M059J (cell line): Measurements from ENCODE around the gene TPM4. TPM values are rescaled to one million over a fixed set of nuclear protein-coding genes. Genes with fewer than 3 reads are reported as not detected.
A peak's percentile ranks its signal among the peaks of the same experiment; 100 is the strongest.
"Not testable (repeated sequence)": the region's sequence is repeated elsewhere in the genome, so short reads cannot be mapped to it uniquely, and the experiment has no call there.

Experiments
- DNase-seq: peaks from one replicate; pipeline ENCODE4 v3.0.0-alpha.2; 2012; ENCODE audit warnings: low read depth
- total RNA-seq: library from RNA; depleted of rRNA; stranded (reverse); fragments of >200 nt; shearing (Covaris generic); gene quantifications from 2 replicates; pipeline ENCODE4 v1.2.3, GENCODE V29; 2014

The TPM4 gene
- total RNA-seq, 1 experiment from 2014 or later: 1,450 TPM

DNA sequence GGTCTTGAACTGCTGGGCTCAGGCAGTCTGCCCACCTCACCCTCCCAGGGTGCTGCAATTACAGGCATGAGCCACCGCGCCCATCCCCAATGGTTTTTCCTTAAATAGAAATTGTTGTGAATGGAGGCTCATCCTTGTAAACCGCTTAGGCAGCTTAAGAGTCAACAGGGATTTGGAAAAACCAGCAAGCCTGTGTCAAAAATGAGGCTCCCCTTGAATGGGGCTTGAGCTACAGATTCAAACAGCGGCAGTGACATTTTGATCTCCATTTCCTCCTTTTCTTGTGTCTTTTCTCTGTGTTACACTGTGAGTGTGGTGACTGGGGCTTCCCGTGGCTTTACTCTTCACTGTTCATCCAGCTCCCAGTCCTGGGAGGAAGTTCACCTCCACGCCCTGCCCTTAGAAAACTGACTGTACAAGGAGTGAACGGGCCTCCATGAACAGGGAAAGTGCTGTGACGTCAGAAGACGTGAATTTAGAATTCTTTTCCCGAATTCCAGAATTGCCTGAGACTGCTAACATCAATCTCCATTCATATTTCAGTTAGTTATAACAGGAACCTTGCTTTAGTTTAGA, 20.1 kb downstream of the TPM4 start:
- no peak for DNase-seq

DNA sequence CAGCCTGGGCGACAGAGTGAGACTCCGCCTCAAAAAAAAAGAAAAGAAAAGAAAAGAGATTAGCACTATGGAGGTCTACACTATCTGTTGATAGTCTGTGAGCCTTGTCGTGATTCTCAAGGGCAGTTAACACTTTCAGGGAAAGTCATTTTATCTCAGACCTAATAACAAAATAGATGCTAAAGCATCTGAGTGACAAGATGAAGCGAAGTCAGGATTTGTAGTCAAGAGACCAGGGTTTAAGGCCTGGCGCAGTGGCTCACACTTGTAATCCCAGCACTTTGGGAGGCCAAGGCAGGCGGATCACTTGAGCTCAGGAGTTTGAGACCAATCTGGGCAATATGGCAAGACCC, 22.1 kb downstream of the TPM4 start:
- DNase-seq: no peak

DNA sequence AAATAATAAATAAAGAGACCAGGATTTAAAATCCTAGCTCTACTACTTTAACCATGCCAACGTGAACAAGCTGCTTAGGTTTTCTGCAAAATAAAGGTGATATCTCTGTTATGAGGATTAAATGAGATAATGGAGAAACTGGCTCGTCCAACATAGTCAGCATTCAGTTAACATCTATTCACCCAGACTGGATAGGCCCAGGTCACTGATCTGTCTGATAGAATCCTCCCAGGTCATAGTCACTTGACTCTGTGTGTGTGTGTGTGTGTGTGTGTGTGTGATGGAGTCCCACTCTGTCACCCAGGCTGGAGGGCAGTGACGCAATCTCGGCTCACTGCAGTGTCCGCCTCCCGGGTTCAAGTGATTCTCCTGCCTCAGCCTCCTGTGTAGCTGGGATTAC, 22.5 kb downstream of the TPM4 start:
- no peak for DNase-seq

DNA sequence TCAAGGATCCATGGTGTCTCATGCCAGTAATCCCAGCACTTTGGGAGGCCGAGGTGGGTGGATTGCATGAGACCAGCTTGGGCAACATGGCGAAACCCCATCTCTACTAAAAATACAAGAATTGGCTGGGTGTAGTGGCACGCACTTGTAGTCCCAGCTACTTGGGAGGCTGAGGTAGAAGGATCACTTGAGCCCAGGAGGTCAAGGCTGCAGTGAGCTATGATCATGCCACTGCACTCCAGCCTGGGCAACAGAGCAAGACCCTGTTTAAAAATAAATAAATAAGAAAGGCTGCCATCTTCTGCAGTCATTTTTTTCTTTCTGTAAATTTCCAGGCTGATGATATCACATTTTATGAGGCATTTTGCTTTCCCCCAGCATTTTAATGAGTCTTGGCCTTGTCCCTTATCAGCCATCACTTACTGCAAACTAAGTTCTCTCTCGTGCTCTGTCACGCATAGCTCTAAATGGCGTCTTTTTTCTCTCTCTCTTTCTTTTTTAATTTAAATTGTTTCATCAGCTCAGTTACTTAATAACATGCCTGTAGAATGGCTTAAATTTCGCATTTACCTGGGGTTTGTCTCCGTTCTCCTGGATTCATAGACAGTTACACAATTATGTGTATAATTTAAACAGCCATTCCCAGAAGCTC, 23.1 kb downstream of the TPM4 start:
- DNase-seq: peak; percentile 43

DNA sequence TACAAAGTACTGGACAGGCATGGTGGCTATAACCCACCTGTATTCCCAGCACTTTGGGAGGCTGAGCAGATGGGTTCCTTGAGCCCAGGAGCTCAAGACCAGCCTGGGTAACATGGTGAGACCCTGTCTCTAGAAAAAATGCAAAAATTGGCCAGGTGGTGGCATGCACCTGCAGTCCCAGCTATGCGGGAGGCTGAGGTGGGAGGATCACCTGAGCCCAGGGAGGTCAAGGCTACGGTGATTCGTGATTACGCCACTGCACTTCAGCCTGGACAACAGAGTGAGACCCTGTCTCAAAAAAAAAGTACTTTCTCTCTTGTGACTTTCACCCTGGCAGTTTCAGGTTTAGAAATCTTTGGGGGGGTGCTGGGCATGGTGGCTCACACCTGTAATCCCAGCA, 24.2 kb downstream of the TPM4 start:
- no peak for DNase-seq

DNA sequence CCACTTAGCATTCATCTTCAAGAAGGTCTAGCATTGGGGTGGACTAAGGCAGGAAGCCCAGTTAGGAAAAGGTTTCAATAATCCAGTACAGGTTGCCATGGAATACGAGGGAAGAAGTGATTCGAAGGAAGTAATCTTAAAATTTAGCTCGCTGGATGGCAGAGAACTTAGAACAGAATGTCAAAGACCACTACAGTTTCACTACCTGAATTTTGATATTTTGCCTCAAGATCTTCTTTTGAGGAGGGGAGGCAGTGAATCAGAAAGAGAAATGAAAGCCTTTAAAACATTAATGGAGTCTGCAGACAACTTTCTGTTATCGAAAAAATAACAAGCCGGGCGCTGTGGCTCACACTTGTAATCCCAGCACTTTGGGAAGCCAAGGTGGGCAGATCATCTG, 28.4 kb downstream of the TPM4 start:
- peak; percentile 32 for DNase-seq

DNA sequence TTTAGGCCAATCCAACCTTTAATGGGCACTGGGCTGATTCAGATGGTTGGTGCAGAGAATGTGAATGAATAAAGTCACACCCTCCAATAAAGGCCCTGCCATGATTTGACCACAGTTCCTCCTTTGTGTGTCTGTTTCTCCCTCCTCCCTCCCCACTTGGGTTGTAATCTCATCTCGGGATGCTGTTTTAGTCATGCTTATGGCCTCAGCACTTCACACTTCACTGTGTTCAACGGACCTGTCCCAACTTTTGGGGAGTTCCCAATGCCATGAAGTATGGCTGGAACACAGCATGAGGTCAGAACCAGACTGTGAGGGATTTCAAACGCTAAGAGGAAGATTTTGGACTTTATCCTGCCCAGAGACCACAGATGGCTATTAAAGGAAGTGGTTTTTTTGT, 29.8 kb downstream of the TPM4 start:
- DNase-seq: peak; percentile 74

DNA sequence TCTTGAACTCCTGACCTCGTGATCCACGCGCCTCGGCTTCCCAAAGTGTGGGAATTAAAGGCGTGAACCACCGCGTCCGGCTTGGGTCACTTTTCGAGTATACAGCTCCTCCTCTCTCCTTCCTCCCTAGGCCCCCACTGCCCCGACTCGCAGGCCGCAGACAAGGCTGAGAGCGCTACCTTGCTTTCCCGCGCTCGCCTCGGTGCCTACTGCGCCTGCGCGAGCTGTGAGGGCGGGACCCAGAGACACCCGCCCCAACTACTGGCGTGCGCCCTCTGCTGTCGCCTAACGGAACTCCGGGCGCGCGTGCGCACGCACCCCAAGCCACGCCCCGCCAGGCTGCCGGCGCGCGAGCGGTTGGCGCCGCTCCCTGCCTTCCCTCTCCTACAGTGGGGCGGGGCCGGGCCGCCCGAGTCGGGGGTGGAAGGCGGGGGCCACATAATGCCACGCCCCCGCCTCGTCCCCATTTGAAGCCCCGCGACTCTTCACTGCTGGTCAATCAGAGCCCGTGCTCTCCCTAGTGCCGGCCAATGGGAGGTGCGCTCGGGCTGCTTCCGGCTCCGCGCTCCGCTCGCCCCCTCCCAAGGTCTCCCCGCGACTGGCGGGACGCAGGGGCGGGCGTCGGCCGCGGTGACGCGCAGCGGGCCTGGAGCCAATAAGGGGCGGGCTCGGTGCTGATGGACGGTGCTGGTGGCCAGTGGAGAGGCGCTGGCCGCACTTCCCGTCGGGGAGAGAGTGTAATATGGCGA, 35.0 kb downstream of the TPM4 start, which contains the start of gene RAB8A:
RAB8A (plus strand) TSS at position 730 of the 749 bp plus-strand sequence; CDS start at position 743, 13 bp downstream.
- DNase-seq: peak; percentile 99

DNA sequence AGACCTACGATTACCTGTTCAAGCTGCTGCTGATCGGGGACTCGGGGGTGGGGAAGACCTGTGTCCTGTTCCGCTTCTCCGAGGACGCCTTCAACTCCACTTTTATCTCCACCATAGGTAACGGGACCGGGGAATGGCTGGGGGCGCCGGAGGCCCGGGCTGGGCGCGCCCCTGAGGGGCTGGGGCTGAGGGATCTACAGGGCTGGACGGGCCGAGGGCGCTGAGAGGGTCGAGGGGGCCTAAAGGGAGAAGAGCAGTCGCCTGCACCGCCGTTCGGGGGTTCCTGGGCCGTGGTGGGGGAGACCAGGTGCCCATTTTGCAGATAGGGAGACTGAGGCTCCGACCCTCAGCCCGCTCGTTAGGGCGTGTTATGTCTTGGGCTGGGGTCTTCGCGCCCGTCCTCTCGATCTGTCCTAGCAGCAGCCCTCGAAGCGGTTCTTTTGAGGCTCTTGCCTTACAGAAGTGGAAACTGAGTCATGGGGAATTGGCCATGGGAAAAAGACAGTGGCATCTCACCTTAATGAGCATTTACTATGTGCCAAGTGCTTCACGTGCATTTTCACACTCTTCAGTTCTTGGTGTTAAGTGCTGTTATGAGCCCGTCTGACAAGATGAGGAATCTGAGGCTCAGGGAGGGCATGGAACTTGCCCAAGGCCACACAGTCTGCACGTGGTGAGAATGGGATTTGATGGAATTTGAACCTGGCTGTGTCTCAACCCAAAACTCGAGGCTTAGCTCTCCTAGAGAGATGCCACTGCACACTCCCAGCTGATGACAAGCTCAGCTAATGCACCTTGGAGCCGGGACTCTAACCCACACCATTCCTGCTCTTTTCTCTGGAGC, 35.8 kb downstream of the TPM4 start:
- DNase-seq: no peak

DNA sequence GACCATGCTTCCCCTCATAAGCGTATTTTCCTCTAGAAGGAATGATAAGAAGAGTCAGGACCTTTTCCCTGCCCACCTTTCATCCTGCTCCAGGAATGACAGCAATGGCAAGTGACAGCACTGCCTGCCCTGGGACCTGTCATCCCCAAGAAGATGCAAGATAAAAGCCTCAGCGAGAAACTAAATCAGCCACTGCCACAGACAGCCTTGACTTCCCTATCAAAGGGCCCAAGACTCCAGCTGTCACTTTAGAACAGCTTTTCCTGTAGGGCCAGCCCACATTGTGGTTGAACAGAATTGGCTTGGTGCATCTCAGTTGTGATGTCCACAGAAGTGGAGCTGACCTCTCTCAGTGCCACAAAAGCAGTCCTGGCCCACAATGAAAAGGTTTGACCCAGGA, 36.5 kb downstream of the TPM4 start:
- no peak for DNase-seq

DNA sequence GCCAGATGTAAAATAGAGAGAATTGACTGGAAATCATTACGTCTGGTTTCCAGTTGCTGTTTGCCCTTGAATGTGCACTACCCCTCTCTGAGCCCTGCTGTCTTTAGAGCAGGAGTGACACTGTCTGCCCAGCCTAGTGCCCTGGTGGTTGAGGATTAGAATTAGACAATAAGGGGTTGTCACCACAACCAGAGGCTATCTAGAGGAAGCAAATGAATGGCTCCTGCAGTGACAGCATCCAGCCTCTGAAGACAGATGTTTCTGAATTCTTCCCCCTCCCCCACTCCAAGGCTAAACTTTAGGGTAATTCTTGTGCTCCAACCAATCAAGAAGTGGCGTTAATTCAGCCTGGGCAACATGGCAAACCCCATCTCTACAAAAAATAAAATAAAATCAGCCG, 37.4 kb downstream of the TPM4 start:
- DNase-seq: no peak

DNA sequence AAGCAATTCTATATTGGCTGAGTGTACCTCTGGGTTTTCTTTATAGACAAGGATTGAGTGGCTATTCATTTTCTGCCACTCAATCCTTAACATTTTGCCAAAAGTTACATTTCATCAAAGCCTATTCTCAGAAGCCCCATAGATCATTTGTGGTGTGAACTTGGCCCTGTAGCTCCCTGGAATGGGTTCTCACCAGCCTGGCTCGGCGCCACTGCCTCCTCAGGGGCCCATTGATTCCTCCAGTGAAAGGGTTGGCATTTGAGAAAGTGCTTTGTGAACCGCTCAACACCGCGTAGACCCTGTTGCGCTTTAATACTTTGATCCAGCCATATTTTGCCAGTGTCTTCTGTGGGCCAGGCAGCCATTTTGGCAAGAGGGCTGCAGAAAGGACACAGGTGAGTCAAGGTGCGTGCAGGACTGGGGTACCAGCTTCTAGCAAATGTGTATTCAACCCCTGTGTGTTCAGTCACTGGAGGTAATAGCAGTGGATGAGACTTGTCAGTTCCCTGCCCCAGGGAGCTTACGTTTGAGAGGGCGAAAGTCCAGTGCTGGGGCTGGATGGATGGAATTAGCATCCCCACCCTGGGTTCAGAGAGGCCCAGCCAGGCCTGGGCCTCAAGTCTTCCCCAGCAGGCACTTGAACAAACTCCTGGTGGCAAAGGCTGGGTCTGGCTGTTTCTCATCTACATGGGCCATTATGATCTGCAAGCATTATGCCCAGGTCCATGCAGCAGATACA, 39.2 kb downstream of the TPM4 start:
- DNase-seq: no peak

DNA sequence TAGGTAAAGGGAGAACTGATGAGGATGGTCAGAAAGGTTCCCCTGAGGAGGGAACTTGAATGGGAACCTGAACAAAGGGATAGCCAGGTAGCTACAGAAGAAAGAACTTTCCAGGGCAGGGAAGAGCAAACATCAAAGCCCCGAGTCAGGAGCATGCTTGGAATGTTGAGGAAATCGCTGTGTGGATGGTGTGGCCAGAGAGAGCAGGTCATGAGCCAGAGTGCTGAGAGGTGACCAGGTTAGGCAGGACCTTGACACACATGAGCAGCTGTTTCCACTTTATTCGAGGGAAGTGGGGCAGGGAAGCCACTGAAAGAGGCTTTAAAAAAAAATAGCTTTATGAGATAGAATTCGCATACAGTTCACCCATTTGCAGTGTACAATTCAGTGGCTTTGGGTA, 39.8 kb downstream of the TPM4 start:
- no peak for DNase-seq

DNA sequence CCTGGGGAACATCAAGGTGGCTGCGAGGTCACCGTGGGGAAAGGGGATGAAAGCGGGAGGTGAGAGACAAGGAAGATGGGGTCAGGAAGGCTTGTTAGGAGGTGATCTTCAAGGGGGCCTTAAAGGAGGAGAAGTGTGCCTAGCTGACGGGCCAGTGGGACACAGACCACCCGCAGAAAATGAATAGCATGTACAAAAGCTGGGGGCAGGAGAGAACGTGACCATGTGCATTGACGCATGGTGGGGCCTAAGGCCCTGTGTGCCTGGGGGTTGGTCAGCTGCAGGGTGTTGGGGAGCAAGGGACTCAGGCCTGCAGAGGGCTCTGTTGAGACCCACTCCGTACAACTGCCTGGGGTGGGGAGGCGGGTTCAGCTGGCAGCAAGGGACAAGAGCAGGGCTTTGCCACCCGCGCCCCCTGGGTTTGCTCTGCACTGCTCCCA, 41.3 kb downstream of the TPM4 start:
- no peak for DNase-seq

DNA sequence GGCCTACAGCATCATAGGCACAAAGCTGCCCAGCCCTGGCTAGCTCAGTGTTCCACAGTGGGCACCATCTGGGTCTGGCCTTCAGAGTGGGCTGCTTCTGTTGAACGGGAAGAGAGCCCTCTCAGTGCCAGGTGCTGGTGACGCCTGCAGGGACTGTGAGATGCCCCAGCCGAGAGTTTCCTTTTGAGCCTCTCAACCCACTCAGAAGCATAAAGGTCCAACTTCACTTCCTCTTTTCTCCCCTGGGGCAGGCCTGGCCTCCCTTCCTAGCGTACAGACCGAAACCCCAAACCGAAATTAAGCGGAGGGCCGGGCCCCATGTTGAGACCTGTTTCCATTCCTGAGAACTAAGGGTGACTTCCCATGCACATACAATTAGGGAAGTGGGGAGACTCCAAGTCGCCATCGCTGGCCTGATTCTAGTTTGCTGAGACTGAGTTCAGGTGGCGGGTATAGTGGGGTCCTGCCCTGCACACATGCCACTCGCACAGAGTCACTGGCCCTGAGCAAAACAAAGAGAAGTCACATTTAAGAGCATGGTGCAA, 42.3 kb downstream of the TPM4 start:
- no peak for DNase-seq

DNA sequence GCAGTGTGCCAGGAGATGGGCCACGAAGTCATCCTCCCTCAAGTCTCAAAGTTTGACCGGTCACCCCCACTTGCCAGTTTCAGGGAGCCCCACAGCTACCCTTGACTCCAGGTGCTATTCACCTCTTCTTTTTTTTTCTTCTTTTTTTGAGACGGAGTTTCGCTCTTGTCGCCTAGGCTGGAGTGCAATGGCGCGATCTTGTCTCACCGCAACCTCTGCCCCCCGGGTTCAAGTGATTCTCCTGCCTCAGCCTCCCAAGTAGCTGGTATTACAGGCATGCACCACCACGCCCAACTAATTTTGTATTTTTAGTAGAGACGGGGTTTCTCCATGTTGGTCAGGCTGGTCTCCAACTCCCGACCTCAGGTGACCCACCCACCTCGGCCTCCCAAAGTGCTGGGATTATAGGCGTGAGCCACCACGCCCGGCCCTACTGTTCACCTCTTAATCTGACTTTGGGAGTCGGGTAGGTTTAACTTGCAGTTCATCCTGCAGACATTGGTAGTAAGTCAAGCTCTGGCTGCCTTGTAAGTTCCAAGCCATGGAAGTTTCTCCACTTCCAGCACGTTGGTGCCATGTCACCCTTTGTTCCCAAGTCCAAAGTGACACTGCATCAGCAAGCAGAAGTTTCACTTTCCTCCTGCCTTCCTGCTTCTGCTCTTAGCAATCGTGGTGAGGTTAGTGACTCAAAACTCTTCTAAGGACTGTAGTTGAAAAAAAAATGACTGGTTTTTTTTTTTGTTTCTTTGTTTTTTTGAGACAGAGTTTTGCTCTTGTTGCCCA, 43.0 kb downstream of the TPM4 start:
- DNase-seq: not testable (repeated sequence)

DNA sequence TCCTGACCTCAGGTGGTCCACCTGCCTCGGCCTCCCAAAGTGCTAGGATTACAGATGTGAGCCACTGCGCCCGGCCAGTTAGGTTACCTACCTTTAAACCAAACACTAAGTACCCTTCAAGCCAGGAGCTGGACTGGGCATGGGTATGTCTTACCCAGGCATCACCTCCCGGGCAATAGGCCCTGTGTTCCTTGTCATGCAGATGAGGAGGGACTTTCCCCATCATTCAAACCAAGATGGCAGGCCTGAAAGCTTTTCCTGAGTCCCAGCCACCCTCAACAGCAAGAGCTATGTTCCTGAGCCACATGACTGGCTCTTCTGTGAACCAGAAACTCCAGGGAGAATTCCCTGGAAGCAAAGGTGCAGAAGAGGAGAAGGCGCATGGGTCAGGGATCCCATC, 44.8 kb downstream of the TPM4 start:
- DNase-seq: no peak

DNA sequence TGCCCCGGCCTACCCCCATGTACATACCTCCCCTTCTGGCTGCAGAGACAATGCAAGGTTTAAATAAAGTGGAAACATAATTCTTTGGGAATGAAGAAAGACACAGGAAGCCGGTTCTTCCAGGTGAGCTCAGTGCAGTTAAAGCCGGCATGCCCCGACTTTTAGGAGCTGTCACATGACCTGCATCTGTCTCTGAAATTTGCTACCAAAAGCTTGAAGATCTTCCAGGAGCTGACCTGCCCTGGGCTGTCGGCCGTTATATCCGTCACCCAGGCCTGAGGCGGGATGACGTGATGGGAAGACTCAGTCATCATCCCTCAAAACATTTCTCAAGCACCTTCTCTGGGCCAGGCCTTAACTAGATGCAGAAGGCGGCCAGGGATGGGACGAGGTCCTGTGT, 45.7 kb downstream of the TPM4 start:
- no peak for DNase-seq

DNA sequence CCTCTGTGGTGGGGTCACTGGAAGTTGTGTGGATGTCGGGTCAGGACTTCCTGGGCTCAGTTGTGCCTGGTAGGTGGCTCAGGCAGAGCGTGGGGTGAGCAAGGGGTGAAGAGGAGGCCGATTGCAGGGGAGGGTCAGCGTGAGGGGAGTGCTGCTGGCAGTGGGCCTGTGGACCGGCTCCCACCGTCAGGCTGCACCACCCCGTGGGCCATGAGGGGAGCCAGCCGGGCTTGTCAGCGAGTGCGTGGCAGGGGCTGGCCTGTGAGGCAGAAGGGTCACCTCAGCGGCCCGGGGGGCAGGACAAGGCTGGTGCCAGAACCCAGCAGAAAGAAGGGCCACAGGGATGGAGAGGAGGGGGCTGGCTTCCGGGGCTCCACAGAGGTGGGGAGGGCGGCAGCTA, 48.7 kb downstream of the TPM4 start:
- no peak for DNase-seq

DNA sequence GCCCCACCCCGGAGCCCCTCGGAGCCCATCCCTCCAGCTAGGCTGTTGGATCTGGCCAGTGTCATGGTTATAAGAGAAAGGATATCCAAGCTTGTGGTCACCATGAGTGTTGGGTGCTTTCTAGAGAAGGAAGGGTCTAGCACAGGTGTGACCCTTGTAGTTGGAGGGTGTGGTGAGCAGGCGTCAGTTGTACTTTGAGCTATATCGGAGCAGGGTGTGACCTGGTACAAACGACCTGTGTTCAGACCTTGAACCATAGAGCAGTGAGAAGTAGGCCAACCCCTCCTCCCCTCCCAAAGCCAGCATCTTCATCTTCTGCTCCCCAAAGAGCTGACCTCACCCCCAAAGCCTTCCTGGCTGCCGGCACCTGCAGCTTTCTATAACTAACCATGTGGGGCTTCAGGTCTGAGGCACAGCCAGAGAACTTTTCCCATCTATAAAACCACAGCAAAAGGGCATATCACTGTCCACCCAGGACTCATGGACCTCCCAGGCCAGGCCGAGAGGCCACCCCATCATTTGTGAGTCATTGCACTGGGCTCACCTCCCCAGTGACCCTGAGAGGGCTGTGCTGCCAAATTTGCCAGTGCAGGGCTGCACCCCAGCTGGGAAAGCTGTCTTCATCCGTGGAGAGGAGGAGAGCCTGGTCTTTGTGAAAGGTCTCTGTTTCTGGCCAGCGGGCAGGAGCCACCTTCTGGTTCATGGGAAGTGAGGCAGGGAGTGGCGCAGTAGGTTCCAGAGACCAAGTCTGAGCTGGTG, 49.6 kb downstream of the TPM4 start:
- DNase-seq: no peak
